Neural progenitor cell (in vitro differentiated cells): ENCODE data around the gene POLR2J2.
"Not testable (repeated sequence)": the region's sequence is repeated elsewhere in the genome, so short reads cannot be mapped to it uniquely, and the experiment has no call there.

Source experiments
- CTCF ChIP-seq: fragments of 200-600 bp; sonication (generic); IDR thresholded peaks from 2 replicates; pipeline ENCODE4 v1.5.1; 2017; ENCODE audit warnings: antibody characterized with exemption, mild to moderate bottlenecking
- EZH2 ChIP-seq: fragments of 200-600 bp; sonication (generic); IDR thresholded peaks from 2 replicates; pipeline ENCODE4 v1.6.1; 2017; ENCODE audit warnings: antibody characterized with exemption, mild to moderate bottlenecking, moderate library complexity
- EZH2phosphoT487 ChIP-seq: fragments of 200-600 bp; sonication (generic); IDR thresholded peaks from 2 replicates; pipeline ENCODE4 v1.6.1; 2017; ENCODE audit warnings: antibody characterized with exemption

- TF ChIP-seq CTCF, EZH2, EZH2phosphoT487: not testable (repeated sequence)
These were observed 2.1 kb upstream of the POLR2J2 start for GRCh38 chr7:102673447-102674067.
